8988T (cell line): Measurements from ENCODE around the gene LILRA5.
"Not testable (repeated sequence)": the region's sequence is repeated elsewhere in the genome, so short reads cannot be mapped to it uniquely, and the experiment has no call there.

ENCODE experiments used
- DNase-seq: peaks from one replicate; pipeline ENCODE4 v3.0.0; 2011

The LILRA5 gene

DNA sequence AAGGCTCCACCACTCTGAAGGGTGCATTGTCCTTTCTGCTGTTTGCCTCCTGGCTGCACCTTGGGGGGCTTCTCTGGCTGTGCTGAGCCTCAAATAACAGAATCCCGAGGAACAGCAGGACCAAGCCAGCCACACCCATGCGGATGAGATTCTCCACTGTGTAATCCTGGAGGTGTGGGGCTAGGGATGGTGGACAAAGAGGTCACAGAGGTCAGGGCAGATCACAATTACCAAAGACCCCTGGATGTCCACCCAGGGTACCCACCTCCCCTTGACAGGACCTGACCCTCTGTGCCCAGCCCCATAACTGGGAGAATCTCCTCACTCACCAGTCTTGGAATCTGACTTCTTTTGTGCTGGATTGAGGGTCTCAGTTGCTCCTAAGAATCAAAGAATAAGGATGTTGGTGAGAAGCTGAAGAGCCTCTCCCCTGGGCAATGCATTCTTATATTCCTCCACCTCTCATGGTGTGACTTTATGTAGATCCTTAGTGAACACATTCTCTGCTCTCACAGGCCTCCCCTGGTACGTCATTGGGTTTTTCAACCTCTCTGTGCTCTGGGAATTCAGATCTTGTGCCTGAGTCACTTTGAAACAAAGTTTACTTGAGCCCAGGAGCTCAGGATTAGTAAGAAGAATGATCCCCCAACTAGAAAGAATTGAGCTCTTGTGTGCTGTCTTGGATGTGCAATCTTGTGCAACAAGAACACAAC, 20.8 kb upstream of the LILRA5 start:
- no peak for DNase-seq

GRCh38 chr19:54332149-54332548, 19.2 kb upstream of the LILRA5 start:
- no peak for DNase-seq

DNA sequence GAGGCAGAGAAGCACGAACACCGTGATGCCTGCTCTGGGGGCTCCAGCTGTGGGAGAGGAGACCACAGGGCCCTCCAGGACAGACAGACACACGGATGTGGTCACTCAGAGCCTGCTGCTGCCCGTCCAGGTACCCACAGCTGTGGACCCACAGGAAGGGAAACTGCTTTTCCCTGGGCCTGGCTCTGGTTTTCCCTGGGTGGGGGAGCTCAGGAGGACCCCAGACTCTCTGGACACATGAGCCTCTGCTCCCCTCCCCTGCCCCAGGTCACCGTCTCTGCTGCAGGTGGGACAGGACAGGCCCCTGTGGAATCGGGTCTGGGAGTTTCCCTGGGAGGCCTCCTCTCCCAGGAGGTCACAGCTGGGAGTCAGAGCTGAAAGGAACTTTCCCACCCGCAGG, 18.7 kb upstream of the LILRA5 start:
- no peak for DNase-seq

DNA sequence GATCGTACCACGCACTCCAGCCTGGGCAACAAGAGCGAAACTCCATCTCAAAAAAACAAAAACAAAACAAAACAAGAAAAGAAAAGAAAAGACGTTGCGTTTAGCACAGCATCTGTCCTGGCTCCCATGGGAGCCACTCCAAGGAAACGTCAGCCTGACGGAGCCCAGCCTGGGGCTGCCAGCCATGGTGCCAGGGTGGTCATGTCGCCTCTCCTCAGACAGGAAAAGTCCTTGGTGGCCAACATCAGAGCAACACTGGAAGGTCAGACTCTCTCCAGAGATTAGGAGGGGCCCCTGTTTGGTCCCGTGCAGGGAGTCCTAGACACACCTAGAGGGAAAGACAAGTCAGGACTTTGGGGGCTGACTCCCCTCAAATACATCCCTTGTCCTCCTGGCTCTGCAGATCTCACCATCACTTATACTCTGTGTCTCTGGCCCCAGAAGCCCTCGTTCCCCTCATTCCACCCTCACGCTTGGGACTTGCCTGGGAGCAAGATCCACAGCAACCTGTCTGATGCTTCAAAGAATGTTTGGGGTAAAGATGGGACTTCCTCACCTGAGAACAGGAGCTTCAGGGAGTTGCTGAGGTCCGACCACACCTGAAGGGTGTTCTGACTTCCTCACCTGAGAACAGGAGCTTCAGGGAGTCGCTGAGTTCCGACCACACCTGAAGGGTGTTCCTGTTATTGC, 16.7 kb upstream of the LILRA5 start:
- DNase-seq, result no peak

DNA sequence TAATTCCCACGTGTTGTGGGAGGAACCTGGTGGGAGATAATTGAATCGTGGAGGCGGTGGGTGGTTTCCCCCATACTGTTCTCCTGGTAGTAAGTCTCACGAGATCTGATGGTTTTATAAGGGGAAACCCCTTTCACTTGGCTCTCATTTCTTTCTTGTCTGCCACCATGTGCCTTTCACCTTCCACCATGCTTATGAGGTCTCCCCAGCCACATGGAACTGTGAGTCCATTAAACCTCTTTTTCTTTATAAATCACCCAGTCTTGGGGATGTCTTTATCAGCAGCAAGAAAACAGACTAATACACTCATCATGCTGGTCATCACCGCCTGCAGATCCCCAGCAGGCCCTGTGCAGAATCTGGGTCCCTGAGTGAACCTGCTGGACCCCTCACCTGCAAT, 15.8 kb upstream of the LILRA5 start:
- DNase-seq, result not testable (repeated sequence)

DNA sequence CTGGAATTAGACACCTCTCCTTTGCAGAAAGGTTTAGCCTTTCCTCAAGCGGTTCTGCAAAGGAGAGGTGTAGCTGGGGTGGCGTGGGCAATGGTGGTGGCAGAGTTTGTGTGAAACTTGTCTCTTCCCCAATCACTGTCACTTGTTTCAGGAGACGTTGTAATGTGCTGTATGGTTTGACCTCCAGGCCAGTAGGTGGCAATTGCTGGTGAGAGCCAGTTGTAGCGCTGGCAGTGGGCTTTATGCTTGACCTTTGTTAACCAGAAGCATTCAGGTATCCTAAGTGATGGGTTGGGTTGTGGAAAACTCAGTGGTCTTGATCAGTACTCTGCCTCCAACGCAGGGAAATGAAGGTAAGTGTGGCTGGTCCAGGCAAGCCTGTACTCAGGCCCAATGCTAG, 12.7 kb upstream of the LILRA5 start:
- no peak for DNase-seq

- no peak for DNase-seq
Measured at GRCh38 chr19:54325194-54325621, 12.2 kb upstream of the LILRA5 start.

DNA sequence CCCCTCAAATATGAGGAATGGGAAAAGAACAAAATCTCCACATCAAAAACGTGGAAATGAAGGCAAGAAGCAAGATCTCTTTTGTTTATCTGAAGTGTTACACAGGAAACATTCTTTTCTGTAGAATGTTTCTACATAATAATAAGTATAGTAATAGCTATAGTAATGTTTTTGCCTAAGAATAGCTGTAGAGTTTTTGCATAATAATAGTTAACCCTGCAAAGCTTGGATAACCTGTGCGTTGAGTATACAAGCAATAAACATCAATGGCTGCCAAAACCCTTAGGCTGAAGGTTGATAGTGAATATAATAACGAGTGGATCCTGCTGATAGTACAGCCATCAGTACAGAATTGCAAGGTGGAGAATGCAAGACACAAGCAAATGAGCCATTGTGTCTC, 11.1 kb upstream of the LILRA5 start:
- DNase-seq, result no peak

- DNase-seq, result not testable (repeated sequence)
Measured at GRCh38 chr19:54322934-54323333, 10.0 kb upstream of the LILRA5 start.

GRCh38 chr19:54322295-54322694, 9.3 kb upstream of the LILRA5 start:
- DNase-seq, result not testable (repeated sequence)

GRCh38 chr19:54319892-54320670, 7.1 kb upstream of the LILRA5 start:
- no peak for DNase-seq

- no peak for DNase-seq
Measured at GRCh38 chr19:54319049-54319448, 6.1 kb upstream of the LILRA5 start.

DNA sequence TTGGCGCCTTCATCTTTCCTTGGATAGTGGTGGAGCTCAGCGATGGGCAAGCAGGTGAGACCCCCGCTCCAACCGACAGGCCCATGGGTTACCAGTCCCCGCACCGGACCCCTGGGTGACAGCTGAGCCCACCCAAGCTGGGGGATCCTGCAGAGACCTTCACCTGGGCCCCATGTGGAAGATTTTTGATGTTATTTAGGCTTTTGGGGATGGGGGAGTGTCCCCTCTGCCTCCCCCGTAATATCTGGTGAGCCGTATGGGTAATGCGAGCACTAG, 4.9 kb upstream of the LILRA5 start:
- DNase-seq, result no peak

- DNase-seq, result no peak
Measured at GRCh38 chr19:54317108-54317964, 4.4 kb upstream of the LILRA5 start.

DNA sequence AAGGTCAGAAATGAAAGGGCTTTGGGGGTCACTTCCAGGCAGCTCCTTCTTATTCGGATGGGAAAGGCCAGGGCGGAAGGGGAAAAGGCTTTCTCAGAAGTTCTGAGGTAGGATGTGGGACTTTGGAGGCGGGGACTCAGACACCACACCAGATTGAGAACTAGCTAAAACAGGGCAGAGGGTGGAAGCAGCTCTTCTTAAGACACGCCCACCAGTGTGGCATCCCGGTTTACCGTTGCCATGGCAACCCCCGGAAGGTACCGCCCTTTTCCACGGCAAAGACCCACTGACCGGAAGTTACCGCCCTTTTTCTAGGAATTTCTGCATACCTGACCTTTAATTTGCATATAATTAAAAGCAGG, 3.8 kb upstream of the LILRA5 start:
- DNase-seq, result no peak

DNA sequence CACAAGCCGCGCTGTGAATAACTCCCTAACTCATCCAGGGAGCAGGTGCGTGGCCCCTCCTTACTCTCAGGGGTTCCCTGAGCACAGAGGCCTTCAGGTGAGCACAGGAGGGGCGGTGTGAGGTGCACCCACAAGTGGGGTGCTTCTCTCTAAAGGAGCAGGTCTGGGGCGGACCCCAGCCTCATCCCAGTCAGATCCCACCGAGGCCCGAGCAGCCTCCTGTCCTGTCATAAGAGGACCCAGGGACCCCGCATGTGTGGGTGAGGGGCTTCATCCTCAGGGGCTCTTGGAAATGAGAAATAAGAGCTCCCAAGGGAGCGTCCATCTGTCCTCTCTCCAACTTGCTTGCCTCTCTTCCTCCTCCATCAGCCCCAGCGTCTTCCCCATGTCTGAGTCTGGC, 3.0 kb upstream of the LILRA5 start:
- no peak for DNase-seq

DNA sequence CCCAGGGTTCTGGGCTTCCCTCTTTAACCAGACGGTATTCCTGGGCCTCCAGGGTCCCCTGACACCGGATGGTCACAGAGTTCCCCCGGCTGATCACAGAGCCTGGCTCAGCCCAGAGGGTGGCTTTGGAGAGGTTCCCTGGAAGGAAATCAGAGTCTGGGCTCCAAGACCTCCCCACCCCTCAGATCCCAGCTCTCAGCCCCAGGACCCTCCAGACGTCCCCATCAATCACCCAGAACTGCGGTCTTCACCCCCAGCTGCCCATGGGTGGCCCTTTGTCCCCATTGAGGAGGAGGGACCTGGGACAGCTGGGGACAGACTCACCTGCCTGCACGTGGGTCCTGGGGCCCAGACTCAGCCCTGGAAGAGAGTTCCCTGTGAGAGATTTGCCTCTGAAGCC, 955 bp downstream of the LILRA5 start:
- DNase-seq, result no peak

- no peak for DNase-seq
Measured at GRCh38 chr19:54311486-54311885, 1.5 kb downstream of the LILRA5 start.

DNA sequence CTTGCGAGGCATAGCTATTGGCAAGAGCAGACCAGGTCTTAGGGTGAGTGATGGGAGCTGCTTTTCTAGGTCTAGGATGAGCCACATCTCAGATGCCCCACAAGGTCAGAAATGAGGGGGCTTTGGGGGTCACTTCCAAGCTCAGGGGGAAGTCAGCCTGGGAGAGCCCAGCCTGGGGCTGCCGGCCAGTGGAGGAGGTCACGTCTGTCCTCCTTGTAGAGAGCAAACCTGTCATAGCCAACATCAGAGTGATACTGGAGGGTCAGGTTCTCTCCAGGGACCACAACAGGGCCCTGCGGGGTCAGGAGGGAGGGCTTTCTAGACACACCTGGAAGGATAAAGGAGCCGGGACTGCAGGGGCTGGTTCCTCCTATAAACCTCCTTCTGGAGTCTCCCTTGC, 2.4 kb downstream of the LILRA5 start:
- no peak for DNase-seq

DNA sequence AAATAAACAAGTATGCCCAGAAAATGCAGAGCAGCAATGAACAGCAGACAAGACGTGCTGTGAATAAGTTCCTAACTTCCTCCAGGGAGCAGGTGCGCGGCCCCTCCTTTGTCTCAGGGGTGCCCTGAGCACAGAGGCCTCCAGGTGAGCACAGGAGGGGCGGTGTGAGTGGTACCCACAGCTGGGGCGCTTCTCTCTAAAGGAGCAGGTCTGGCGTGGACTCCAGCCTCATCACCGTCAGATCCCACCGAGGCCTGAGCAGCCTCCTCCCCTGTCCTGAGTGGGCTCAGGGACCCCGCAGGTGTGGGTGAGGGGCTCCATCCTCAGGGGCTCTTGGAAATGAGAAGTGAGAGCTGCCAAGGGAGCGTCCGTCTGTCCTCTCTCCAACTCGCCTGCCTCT, 3.2 kb downstream of the LILRA5 start:
- no peak for DNase-seq

DNA sequence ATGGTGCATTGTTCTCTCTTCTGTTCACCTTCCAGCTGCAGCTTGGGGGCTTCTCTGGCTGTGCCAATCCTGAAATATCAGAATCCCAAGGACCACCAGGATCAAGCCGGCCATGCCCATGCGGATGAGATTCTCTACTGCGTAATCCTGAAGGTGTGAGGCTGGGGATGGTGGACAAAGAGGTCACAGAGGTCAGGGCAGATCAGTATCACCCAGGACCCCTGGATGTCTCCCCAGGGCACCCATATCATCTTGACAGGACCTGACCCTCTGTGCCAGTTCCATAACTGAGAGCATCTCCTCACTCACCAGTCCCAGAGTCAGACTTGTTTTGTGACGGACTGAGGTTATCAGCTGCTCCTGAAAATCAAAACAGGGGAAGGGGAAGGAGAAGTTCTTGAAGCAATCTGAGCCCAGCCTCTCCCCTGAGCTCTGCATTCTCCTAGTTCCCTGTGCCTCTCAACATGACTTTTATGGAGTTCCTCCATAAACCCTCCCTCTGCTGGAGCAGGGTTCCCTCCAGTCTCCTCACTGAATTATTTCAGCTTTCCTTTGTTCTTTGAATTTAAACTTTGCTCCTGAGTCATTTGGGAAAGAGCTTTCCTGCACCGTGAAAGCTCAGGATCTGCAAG, 5.5 kb downstream of the LILRA5 start:
- no peak for DNase-seq

DNA sequence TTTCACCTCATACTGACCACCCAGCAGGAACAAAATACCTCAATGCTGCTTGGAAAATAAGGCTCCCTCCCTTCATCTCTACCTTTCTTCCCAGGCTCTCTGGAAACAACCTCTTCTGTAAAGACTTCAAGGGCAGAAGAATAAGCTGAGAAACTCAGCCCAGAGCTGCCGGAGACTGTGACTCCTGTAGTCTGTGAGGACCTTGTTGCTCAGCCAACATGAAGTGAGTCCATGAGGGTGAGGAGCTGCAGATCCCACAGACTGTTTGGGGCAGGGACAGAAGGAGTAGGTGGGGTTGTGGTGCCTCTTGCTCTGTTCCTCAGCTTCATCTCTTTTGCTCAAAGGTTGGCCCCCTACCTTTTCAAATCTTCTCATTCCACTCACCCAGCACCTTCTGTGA, 7.8 kb downstream of the LILRA5 start:
- DNase-seq, result no peak

GRCh38 chr19:54302257-54302656, 10.7 kb downstream of the LILRA5 start:
- no peak for DNase-seq
